ENCODE results near the gene CLCN5. TPM values are rescaled to one million over a fixed set of nuclear protein-coding genes. Genes with fewer than 3 reads are reported as not detected.

Gene CLCN5
- total RNA-seq, 4 donors from 2014 or later, result 5.7 to 9.8 (median 7.4) TPM

DNA sequence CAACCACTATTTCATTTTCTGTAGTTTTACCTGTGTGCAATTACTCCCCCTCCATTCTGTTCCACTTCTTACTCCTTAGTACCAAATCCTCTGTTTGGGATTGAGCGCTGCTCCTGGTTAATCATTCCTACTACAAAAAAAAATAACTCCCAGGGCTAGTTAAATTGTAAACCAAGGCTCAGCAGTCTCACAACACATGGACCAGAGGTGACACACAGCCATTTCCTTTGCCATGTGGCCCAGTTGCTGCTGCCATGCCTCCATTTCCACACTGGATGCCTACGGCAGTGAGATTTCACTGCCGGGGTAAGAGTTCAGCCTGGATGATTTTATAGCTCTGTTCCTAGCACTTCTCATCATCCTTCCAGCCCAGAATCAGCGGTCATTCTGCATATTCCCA, 171.2 kb downstream of the CLCN5 start:
- peaks cover 0 to 11% (median 0%) of the 10 kb centered on the region in 3 donors for H3K36me3 ChIP-seq
- H3K27me3 ChIP-seq, result peaks cover 0 to 3% of the 10 kb centered on the region in 2 donors
- TF ChIP-seq CTCF (IDR thresholded peaks at IDR 0.05) (no peak), POLR2A (IDR thresholded peaks at IDR 0.05) (no peak), EP300 (IDR thresholded peaks at IDR 0.05) (no peak)
- no peak overlapping the region for H3K4me3 ChIP-seq
- 79 to 93% methylated on average over 4 of the region's 4 CpGs for WGBS, 2 donors
- no peak overlapping the region for H3K27ac ChIP-seq
- no peaks in the 10 kb centered on the region for H3K9me3 ChIP-seq
- H3K4me1 ChIP-seq, result no peaks in the 10 kb centered on the region
- no peak for DNase-seq (ENCODE audit: low spot score in 2 of 2)

GRCh38 chrX:50097071-50097470, 174.7 kb downstream of the CLCN5 start:
- Histone ChIP-seq H3K4me3 (no peak overlapping the region), H3K27ac (no peak overlapping the region), H3K9me3 (no peaks in the 10 kb centered on the region), H3K27me3 (peaks cover 0 to 3% of the 10 kb centered on the region in 2 donors), H3K36me3 (no peaks in the 10 kb centered on the region), H3K4me1 (no peaks in the 10 kb centered on the region)
- TF ChIP-seq EP300 (IDR thresholded peaks at IDR 0.05) (no peak), POLR2A (IDR thresholded peaks at IDR 0.05) (no peak), CTCF (IDR thresholded peaks at IDR 0.05) (no peak)
- WGBS, 2 donors, result 52 to 53% methylated on average over 4 of the region's 4 CpGs
- no peak for DNase-seq (ENCODE audit: low spot score in 2 of 2)

GRCh38 chrX:50098241-50098640, 175.8 kb downstream of the CLCN5 start:
- Histone ChIP-seq H3K4me1 (no peaks in the 10 kb centered on the region), H3K27me3 (no peaks in the 10 kb centered on the region), H3K27ac (no peak overlapping the region), H3K9me3 (no peaks in the 10 kb centered on the region), H3K4me3 (no peak overlapping the region), H3K36me3 (no peaks in the 10 kb centered on the region)
- 62 to 85% methylated on average over 3 of the region's 3 CpGs for WGBS, 2 donors
- no peak for DNase-seq (ENCODE audit: low spot score in 2 of 2)
- TF ChIP-seq EP300 (IDR thresholded peaks at IDR 0.05), result no peak
- TF ChIP-seq CTCF (IDR thresholded peaks at IDR 0.05), result no peak
- TF ChIP-seq POLR2A (IDR thresholded peaks at IDR 0.05), result no peak

- H3K4me3 ChIP-seq, result no peak overlapping the region
- TF ChIP-seq EP300 (IDR thresholded peaks at IDR 0.05) (no peak), CTCF (IDR thresholded peaks at IDR 0.05) (no peak), POLR2A (IDR thresholded peaks at IDR 0.05) (no peak)
- WGBS, 2 donors, result 81 to 87% methylated on average over 5 of the region's 5 CpGs
- no peaks in the 10 kb centered on the region for H3K27me3 ChIP-seq
- H3K27ac ChIP-seq, result no peak overlapping the region
- no peaks in the 10 kb centered on the region for H3K9me3 ChIP-seq
- H3K4me1 ChIP-seq, result no peaks in the 10 kb centered on the region
- H3K36me3 ChIP-seq, result no peaks in the 10 kb centered on the region
- DNase-seq (ENCODE audit: low spot score in 2 of 2), result no peak
Observed at GRCh38 chrX:50098749-50099148, 176.4 kb downstream of the CLCN5 start.

DNA sequence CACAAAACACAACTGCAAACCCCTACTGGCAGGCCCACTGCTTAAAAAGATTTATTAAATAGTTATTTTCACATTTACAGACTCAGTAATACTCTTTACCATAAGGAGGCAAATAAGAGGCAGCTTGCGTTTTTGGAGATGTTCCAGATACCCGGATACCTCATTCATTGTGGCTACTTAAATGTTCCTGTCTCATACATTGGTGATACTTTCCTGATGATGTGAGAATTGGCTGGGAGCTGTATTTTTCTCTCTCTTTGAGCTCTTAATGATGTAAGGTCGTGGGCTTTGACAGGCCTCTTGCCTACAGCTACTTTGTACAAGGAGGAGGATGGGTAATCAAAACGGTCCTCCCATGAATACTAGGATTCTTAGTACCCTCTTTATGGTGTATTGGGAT, 176.9 kb downstream of the CLCN5 start:
- WGBS, 2 donors, result 53 to 58% methylated on average over 4 of the region's 4 CpGs
- Histone ChIP-seq H3K4me1 (no peaks in the 10 kb centered on the region), H3K27ac (no peak overlapping the region), H3K36me3 (no peaks in the 10 kb centered on the region), H3K4me3 (no peak overlapping the region), H3K27me3 (no peaks in the 10 kb centered on the region), H3K9me3 (no peaks in the 10 kb centered on the region)
- TF ChIP-seq CTCF (IDR thresholded peaks at IDR 0.05), result no peak
- no peak for TF ChIP-seq EP300 (IDR thresholded peaks at IDR 0.05)
- no peak for TF ChIP-seq POLR2A (IDR thresholded peaks at IDR 0.05)
- DNase-seq (ENCODE audit: low spot score in 2 of 2), result no peak
